GM23248 (cell line): Measurements from ENCODE around the gene LRMDA.

Experiments used
- EZH2 ChIP-seq: fragments of 200-600 bp; sonication (generic); IDR thresholded peaks from 2 replicates; pipeline ENCODE4 v1.6.1; 2018; ENCODE audit warnings: antibody characterized with exemption, mild to moderate bottlenecking; ENCODE audit not compliant: insufficient read depth, poor library complexity, severe bottlenecking
- EZH2phosphoT487 ChIP-seq: fragments of 200-600 bp; sonication (generic); IDR thresholded peaks from 2 replicates; pipeline ENCODE4 v1.6.1; 2018; ENCODE audit warnings: antibody characterized with exemption, moderate library complexity, mild to moderate bottlenecking, low read depth; ENCODE audit not compliant: insufficient read depth

DNA sequence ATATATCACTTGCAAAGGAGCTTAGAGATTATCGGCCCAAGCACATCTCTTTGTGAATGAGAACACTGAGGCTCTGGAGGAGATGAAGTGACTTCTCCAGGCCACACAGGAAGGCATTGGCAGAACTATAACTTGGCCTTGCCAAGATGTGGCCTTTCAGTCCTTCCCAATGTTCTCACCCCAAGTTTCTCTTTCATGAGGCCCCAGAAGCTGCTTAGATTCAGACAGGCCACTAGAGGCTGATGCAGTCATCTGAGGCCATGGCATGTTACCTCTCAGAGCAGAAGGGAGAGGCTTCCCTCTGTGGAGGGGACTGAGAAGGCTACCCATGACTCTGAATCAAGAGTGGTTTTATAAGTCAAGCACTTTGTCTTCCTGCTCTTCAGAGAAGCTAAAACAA lies 1003.7 kb downstream of the LRMDA start:
- no peak for TF ChIP-seq EZH2
- no peak for TF ChIP-seq EZH2phosphoT487
